ENCODE data around the gene COA7. TPM values are rescaled to one million over a fixed set of nuclear protein-coding genes. Genes with fewer than 3 reads are reported as not detected.

Gene COA7
- total RNA-seq, 3 donors from 2014 or later, result 7.4 to 12.8 (median 9.8) TPM

GRCh38 chr1:52662645-52663313 is 35.4 kb downstream of the COA7 start:
- DNase-seq (ENCODE audit: low spot score in 2 of 2), result no peak
- no peaks in the 10 kb centered on the region for H3K27me3 ChIP-seq
- H3K9me3 ChIP-seq, result no peaks in the 10 kb centered on the region
- H3K27ac ChIP-seq, result no peak overlapping the region
- no peaks in the 10 kb centered on the region for H3K36me3 ChIP-seq
- intact Hi-C loops (cut with DNase I; ENCODE audit: low total_unique reads), result no loop called here
- peaks cover 0 to 4% of the 10 kb centered on the region in 2 donors for H3K4me1 ChIP-seq
- no peak for TF ChIP-seq POLR2A (IDR thresholded peaks at IDR 0.05)
- no peak for TF ChIP-seq POLR2AphosphoS5 (IDR thresholded peaks at IDR 0.05)
- no peak for TF ChIP-seq CTCF (IDR thresholded peaks at IDR 0.05)
- H3K4me3 ChIP-seq, result no peak overlapping the region

- intact Hi-C loops (cut with DNase I; ENCODE audit: low total_unique reads), result no loop called here
- Histone ChIP-seq H3K36me3 (no peaks in the 10 kb centered on the region), H3K27ac (no peak overlapping the region), H3K4me1 (peaks cover 0 to 4% of the 10 kb centered on the region in 2 donors), H3K27me3 (no peaks in the 10 kb centered on the region), H3K9me3 (no peaks in the 10 kb centered on the region), H3K4me3 (no peak overlapping the region)
- DNase-seq (ENCODE audit: low spot score in 2 of 2), result no peak
- TF ChIP-seq CTCF (IDR thresholded peaks at IDR 0.05), result no peak
- TF ChIP-seq POLR2AphosphoS5 (IDR thresholded peaks at IDR 0.05), result no peak
- no peak for TF ChIP-seq POLR2A (IDR thresholded peaks at IDR 0.05)
Observed at GRCh38 chr1:52660807-52661206, 37.3 kb downstream of the COA7 start.

- peaks cover 0 to 4% of the 10 kb centered on the region in 2 donors for H3K4me1 ChIP-seq
- no peak overlapping the region for H3K4me3 ChIP-seq
- no peaks in the 10 kb centered on the region for H3K27me3 ChIP-seq
- H3K9me3 ChIP-seq, result no peaks in the 10 kb centered on the region
- H3K36me3 ChIP-seq, result no peaks in the 10 kb centered on the region
- no peak for DNase-seq (ENCODE audit: low spot score in 2 of 2)
- no peak overlapping the region for H3K27ac ChIP-seq
- TF ChIP-seq POLR2A (IDR thresholded peaks at IDR 0.05), result no peak
- TF ChIP-seq POLR2AphosphoS5 (IDR thresholded peaks at IDR 0.05), result no peak
- no peak for TF ChIP-seq CTCF (IDR thresholded peaks at IDR 0.05)
- intact Hi-C loops (cut with DNase I; ENCODE audit: low total_unique reads), result no loop called here
Observed at GRCh38 chr1:52659851-52660596, 38.1 kb downstream of the COA7 start.

GRCh38 chr1:52659356-52659755 is 38.8 kb downstream of the COA7 start:
- H3K27me3 ChIP-seq, result no peaks in the 10 kb centered on the region
- no peak overlapping the region for H3K4me3 ChIP-seq
- intact Hi-C loops (cut with DNase I; ENCODE audit: low total_unique reads), result no loop called here
- no peak for TF ChIP-seq POLR2A (IDR thresholded peaks at IDR 0.05)
- no peak for TF ChIP-seq POLR2AphosphoS5 (IDR thresholded peaks at IDR 0.05)
- TF ChIP-seq CTCF (IDR thresholded peaks at IDR 0.05), result no peak
- peaks cover 0 to 4% of the 10 kb centered on the region in 2 donors for H3K4me1 ChIP-seq
- DNase-seq (ENCODE audit: low spot score in 2 of 2), result no peak
- H3K9me3 ChIP-seq, result no peaks in the 10 kb centered on the region
- H3K27ac ChIP-seq, result no peak overlapping the region
- no peaks in the 10 kb centered on the region for H3K36me3 ChIP-seq

- no peaks in the 10 kb centered on the region for H3K9me3 ChIP-seq
- no peak for DNase-seq (ENCODE audit: low spot score in 2 of 2)
- no peak overlapping the region for H3K27ac ChIP-seq
- TF ChIP-seq POLR2A (IDR thresholded peaks at IDR 0.05) (no peak), CTCF (IDR thresholded peaks at IDR 0.05) (no peak), POLR2AphosphoS5 (IDR thresholded peaks at IDR 0.05) (no peak)
- intact Hi-C loops (cut with DNase I; ENCODE audit: low total_unique reads), result no loop called here
- H3K27me3 ChIP-seq, result no peaks in the 10 kb centered on the region
- H3K4me3 ChIP-seq, result no peak overlapping the region
- no peaks in the 10 kb centered on the region for H3K36me3 ChIP-seq
- H3K4me1 ChIP-seq, result peaks cover 0 to 4% of the 10 kb centered on the region in 2 donors
Observed at GRCh38 chr1:52658795-52659194, 39.4 kb downstream of the COA7 start.
